Astrocyte (in vitro differentiated cells and primary cell): ENCODE data around the gene RAX2.

ENCODE experiments used
- CTCF ChIP-seq: IDR thresholded peaks from 2 replicates; pipeline ENCODE4 v1.5.1; 2011; ENCODE audit warnings: low read depth, mild to moderate bottlenecking, inconsistent platforms, low read length, moderate library complexity; ENCODE audit not compliant: insufficient read depth
- EZH2 ChIP-seq: IDR thresholded peaks from 2 replicates; pipeline ENCODE4 v1.6.1; 2012; ENCODE audit warnings: mild to moderate bottlenecking, low read length, inconsistent platforms; ENCODE audit not compliant: insufficient read depth

- TF ChIP-seq CTCF (no peak), EZH2 (no peak)
Observed at GRCh38 chr19:3813473-3814392, 41.7 kb upstream of the RAX2 start.
